Mesenteric fat pad (tissue), 1 donor: Measurements from ENCODE around the gene DIAPH2. TPM values are rescaled to one million over a fixed set of nuclear protein-coding genes. Genes with fewer than 3 reads are reported as not detected.

Experiments used
- DNase-seq: peaks from one replicate; pipeline ENCODE4 v3.0.0-alpha.2; 2020; ENCODE audit warnings: low spot score
- total RNA-seq: library from RNA; stranded (reverse); fragmentation: NEBNext Ultra II Directional; extraction: Animal tissue kit (Norgen Biotek cat#: 25700); gene quantifications from one replicate; pipeline ENCODE4 v1.2.1, GENCODE V29; 2021
- donor health status: DM: yes; HTN: yes; CAD: no.

The DIAPH2 gene
- total RNA-seq, 1 donor from 2014 or later, result 28.1 TPM

DNA sequence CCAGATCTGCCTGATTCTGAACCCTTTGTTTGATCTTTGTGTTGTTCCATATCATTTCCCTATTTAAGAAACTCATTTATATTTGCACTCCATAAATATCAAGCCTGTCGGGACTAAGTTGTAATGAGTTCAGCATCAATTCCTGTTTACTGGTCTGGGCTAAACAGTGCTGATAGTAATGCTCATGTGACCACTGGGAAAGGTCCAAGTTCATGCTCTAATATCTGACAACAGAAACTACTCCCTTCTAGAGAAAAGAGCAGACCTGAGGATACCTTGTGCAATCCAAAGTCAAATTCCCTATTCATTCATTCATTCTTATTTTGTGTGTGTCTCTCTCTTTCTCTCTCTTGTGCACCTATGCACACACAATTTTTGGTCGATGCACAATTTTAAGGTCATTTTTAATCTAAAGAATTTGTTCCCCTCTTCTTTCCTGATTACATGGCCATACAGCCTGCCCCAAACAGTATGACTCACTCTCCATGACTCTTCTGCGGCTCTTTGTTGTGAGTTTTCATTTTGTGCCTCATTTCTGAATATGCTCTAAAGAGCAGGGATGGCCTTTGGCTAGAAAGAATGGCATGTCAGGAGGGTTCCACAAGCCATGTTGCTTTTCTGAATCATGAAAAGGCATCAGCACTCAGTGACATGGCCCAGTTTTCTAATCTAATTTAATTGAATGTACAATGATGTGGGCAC is 863.4 kb downstream of the DIAPH2 start:
- no peak for DNase-seq

DNA sequence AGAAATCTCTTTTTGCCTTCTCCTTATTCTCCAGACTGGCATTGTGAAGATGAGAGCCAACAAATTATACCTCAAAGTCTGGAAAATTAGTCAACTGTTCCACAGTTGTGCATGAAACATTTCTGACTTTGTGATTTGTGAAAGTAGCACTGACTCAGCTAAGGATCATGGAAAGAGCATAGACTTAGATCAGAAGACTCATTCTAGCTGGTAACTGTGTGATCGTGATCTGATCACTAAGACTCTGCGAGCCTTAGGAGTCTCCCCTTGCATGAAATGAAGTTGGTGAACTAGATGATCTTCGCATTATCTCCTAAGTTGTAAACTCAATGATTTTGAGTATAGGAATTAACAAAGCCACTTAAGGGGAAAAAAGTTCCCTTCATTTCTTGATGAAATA is 867.2 kb downstream of the DIAPH2 start:
- no peak for DNase-seq

DNA sequence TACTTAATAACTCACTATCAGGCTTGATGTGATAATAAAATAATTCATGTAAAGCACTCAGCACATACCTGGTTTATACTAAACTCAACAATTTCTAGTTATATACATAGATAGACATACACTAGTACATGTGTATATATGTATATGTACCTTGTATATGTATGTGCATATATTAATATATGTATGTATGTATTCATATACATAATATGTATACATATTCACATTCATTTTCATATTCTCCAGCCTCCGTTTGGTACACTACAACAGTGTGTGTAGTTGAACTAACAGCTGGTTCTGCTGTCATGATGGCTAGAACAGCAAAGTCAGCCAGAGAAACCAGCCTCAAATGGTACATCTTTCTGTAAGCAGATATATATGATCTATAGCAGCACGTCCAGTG is 869.2 kb downstream of the DIAPH2 start:
- DNase-seq, result no peak

DNA sequence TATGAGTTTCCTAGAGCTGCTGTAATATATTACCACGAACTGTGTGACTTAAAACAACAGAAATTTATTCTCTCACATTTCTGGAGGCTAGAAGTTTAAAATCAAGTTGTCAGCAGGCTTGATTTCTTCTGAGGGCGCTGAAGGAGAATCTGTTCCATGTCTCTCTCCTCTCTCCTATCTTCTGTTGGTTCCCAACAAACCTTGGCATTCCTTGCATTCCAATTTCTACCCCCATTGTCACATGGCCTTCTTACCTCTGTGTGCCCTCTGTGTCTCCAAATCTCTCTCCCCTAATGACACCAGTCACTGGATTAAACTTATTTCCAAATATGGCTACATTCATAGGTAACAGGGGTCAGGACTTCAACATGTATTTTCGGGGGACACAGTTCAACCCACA is 871.7 kb downstream of the DIAPH2 start:
- DNase-seq, result no peak

DNA sequence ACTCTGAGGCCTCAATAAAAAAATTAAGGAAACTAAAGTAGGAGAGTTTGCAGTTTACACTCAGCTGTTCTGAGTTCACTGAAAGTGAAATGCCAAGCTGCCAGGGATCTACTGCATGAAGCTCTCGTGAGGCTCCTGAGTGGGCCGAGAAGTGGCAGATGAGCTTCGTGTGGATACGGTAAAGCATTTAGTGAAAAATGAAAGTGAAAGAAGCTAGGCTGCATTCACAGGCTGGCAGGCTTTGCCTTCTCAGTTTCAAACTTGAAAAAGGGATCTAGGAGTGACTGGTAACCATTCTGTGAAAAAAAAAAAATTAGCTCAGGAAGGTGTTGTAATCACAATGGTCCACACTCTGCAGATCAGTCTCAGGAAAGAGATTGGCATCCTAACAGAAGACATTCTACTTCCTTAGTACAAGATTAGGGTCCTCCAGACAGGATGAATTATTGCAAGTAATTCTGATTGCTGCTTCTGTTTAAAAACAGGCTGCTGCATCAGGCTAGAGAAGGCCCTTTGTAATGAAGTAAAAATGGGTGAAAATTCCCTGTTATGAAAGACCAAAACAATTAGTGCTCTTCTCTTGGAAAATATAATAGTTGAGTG is 879.0 kb downstream of the DIAPH2 start:
- no peak for DNase-seq

DNA sequence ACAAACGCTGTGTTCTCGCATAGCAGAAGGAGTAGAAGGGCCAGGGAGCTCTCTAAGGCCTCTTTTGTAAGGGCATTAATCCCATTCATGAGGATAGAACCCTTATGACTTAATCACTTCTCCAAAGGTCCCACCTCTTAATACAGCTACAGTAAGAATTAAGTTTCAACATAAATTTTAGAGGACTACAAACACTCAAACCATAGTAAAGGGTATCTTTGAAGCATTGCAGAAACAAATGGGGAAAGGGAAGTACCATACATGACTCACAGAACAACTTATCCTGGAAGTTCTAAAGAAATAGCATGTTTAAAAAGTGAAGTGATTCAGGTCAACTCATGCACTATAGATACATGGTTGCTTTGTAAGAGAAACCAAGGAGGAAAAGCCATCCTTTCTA is 879.9 kb downstream of the DIAPH2 start:
- no peak for DNase-seq

DNA sequence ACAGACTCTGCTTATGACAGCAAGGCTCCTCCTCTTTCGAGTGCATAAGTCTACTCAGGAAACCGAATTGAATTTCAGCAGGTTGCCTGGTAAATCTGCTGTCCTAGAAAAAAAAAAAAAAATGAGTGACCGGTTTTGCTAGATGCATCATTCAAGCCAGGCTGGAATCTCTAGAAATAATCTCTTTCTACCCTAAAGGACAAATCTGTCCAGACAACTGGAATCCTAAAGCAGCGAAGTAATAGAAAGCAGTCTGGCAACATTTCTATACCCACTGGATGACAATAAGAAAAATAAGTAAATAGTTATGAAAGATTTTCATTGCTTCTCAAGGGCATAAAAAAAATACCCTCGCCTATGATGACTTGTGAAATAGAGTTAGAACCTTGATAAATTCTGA is 902.5 kb downstream of the DIAPH2 start:
- DNase-seq, result no peak

DNA sequence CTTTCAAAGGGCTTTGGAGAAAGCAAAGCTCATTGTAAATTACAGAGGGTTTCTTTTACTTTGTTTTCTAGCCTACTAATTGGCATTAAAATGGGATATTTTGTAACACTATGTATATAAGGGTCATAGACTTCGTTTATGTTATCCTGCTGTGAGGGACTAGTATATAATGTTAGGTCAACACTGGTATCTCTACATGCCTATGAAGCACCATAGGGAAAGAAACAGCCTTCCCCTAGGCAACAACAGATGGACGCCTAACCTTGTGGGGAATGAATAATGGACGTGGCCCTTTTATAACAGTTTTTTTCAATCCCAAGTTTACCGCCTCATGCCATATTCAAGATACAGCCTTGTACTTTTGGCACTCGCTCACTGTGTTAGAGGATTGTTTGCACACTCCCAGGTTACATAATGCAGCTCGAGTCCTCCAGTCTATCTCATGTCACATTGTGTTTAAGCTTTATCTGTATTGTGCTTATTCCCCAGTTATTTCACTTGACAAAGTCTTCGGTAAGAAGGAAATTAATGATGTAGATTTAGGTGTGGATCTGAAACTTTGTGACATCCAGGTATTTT is 910.1 kb downstream of the DIAPH2 start:
- DNase-seq, result no peak

DNA sequence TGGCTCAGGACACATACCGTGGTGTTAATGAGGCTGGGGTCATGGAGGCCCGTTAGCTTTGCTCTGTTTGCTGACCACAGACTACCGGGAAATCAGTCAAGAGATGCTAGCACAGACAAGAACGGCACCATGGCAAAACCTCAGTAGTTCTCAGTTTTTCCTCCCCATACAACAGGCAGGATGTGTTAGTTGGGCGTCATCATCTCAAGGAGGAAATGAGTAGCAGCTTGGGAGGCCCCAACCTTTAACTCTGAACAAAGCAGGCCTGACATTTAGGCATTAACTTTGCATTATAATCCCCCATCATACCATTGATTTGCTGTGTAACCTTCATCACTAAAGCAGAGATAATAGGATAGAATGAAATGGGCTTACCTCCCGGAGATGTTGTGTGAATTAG is 913.3 kb downstream of the DIAPH2 start:
- no peak for DNase-seq

DNA sequence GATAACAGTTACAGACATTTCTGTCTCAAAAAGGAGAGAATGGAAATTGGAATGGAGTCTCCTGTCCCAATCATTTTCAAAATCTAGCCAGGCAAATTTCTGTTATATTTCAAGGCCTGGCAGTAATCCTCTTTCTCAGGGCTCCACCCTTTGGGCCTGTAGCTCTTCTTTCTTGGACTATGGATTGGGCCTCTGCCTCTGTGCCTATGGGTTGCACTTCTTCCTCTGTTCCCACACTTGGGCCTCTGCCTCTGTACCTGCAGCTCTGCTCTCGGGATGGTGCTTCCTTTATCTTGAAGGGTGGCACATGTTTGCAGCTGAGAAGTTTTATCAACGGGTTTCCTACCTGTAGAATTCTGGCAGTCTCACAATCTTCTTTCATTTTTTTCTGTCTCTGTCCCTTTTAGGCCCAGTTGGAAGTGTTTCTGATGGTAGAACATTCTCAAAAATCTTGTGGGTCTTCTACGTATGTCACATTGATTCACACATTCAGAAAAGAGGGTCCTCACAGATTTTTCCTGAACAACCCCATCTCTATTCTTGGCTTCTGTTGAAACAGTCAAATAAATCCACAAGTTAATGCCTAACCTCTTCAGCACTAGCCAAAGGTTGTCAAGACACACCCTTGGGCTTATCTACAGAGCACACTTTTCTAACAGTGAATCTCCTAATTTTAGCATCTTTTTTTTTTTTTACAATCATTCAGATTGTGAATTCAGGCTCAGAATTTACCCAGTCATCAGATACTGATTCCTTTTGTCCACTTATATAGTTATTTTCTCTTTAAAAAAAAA is 918.0 kb downstream of the DIAPH2 start:
- no peak for DNase-seq

DNA sequence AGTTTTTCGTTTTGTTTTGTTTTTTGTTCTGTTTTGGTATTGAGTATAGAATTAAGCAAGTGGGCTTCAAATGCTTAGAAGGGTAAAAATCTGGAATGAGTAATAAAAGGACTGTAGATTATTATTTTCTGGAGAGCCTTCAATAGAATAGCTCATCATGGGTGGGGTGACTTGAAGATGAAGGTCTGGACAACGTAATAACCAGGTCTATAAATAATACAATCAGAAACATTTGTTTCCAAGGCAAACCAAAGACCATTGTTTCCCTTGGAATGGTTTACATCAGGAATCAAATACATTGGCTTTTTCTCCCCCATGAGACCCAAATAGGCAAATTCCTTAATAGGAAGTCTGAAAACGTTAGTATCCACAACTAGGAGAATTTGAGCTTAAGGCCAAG is 920.6 kb downstream of the DIAPH2 start:
- DNase-seq, result no peak

DNA sequence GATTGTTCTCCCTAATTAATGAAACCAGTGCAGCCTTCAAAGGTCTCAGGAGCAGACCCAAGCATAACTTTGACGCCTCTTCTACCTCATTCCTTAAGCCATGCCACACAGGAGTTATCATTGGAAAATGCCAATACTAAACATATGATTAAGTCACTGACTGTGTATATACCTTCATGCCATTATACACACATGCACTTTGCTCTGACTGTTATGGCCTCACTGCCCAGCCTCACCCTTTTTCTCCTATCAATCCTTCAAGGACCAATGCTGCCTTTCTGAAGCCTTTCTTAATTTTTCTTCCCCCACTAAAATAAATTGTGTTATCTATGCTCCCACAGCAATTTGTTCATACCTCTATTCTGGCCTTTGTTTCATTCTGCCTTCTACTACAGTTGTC is 924.7 kb downstream of the DIAPH2 start:
- no peak for DNase-seq

DNA sequence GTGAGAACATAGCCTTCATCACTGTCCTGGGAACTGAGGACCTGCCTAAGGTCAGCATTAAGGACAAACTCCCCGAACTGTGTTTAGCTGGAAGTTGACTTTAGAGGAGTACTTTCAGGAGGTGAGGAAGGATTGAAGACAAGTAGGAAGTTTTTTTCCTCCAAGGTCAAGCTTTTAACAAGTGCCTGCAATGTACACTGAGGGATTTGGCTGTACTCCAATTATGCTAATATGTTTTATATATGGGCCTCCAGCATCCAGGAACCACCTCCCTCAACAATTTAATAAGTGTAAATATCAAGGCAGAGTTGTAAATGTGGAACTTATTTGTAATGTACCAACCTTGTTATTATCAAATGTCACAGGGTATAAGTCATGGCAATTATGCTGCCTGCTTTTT is 925.3 kb downstream of the DIAPH2 start:
- DNase-seq, result no peak

DNA sequence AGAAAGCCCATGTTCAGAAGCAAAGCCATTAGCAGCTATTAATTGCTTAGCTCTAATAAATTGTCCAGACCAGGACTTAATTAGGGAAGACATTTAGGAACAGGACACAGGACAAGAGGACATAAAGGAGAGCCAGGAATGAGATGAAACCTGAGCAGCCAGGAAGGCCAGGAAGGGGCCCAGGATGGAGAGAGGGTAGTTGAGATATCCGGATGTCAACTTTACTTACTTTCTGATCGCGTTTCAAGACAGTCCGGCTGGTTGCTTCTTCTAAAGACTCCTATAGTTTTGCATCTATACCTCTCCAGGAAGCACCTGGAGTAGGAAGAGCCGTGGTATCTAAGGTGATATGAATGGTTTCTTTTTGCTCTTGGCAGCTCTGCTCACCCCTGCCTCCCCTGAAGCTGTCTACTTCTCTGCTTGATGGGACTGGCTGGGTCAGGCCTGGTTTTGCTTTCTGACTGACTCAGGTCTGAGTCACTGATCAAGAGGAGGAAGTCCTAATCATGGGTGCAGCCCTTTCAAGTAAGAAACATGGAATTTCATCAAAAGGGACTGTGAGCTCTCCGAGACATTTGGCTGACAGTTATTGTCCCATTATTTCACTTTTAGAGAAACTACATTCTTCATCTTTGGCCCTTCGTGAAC is 932.4 kb downstream of the DIAPH2 start:
- no peak for DNase-seq

DNA sequence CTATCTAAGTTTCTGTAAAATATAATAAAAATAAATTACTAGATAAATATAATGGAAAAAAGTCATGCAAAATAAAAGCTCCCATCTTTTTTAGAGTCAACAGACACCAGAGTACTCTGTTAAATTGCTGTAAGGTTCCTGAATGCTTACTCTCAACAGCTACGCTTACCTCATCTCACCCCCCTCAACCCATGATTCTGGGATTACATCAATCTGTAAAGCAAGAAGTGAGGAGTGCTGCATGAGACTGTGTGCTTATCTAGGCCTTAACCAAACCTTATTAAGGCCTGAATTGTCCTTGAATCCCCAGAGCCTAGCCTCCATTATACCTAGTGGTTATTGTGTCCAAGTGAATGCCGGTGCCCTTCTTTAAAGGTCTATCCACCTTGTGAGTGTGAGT is 934.9 kb downstream of the DIAPH2 start:
- no peak for DNase-seq

DNA sequence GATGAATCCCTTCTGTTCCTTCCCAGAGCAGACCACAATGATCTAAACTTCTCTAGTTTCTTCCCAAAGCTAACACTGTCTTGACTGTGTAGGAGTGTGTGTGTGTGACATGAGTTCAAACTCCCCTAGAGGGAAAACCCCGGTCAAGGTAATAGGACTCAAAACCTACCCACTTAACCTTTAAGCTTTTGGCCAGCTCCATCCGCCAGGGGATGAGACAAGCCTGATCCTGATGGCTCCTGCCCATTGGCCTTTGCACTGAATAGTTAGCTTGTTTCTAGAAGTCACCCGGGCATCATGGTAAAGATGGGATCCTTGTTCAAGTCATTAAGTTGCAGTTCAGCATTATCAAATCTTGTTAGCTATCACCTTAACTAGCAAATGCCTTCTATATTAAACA is 937.5 kb downstream of the DIAPH2 start:
- DNase-seq, result no peak

DNA sequence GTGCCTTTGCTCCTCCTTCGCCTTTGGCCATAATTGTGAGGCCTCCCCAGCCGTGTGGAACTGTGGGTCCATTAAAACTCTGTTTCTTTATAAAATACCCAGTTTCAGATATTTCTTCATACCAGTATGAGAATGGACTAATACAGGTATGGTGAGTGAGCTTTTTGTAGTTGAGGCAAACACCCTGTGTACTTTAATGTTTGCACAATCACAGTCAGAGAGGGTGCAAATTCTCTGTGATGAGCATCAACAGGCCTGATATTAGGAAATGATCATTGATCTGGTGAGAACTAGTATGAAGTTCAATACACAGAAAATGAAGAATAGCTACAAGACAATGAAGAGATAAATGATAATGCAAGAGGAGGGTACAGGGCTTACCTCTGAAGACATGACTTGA is 943.7 kb downstream of the DIAPH2 start:
- no peak for DNase-seq

DNA sequence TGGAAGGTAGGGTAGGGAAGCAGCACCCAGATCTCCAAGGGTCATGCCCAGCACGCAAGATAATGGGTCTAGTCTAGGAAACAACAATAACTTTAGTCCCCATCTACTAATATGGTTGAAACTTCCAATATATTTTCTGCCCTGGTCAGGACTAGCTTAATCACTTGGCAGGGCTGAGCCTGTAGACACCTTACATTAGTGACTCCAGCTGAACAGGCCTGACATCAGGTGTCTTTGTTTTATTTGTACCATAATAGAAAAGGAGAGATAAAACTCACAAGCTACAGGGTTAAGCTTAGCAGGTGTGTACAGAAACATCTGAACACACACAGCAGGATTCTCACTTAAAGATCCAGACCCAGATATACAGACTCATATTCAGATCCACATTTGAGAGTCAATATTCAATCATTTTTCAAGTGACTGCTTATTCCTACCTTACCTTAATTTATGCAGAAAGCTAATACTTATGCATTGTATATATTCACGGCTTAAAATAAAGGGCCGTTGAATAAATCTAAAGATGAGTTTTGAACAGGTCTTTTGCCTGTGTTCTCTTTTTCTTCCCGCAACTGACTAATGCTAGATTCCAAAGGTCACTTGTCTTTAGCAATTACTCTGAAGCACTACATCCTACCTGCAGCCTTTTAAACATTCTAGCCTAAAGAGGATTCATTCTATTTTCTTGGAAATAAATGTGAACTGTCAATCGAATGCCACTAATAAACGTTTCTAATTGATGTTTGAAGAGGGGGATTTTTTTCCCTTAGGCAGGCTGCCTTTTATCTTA is 944.4 kb downstream of the DIAPH2 start:
- no peak for DNase-seq

DNA sequence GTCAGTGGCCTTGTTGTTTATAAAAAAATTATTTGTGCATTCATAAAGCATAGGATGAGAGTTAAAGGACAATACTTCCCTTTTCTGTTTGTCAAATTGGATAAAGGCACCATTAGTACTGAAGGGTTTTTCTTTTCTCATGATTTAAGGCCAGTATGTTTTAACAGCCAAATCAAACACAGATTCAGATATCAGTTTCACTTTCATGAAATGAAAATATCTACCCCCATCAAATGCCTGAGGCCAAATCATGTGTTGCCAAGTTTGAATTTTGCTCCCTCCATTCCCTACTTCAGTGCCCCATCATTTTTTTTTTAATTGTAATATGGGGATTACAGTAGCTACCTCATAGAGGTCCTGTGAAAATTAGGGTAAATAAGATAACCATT is 944.9 kb downstream of the DIAPH2 start:
- DNase-seq, result no peak

DNA sequence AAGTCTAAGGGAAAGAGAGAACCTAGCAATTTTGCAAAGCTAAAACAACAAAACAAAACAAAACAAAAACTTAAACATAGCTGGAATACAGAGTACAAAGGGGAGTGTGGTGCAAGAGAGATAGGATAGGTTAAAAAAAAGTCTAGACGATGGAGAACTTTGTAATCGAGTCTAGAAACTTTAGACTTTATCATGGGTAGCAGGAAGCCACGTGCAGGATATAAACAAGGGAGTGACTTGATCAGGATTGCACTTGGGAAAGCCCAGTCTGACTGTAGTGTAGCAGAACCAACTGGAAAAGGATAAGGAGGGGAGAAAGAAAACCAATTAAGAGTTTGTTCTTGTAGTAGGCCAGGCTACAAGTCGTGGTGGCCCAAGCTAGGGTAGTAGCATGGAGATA is 949.2 kb downstream of the DIAPH2 start:
- DNase-seq, result no peak
